SK-N-SH treated with all-trans-retinoic acid at 6 μM for 48 hours (cell line): ENCODE results near the gene NLGN4X.

Source experiments
- ATAC-seq: fragments of 200-7000 bp; cut with Tn5 transposase; 3 replicates; pipeline ENCODE4 v1.9.1; 2020; ENCODE audit warnings: mild to moderate bottlenecking, moderate library complexity
- BACH2 ChIP-seq: fragments of 250-450 bp; sonication (Bioruptor Pico); IDR thresholded peaks from 2 replicates; pipeline ENCODE4 v1.9.0; 2021; ENCODE audit warnings: mild to moderate bottlenecking, borderline replicate concordance
- ESRRG ChIP-seq: fragments of 250-450 bp; sonication (Bioruptor Pico); IDR thresholded peaks from 2 replicates; pipeline ENCODE4 v1.6.1; 2021; ENCODE audit warnings: mild to moderate bottlenecking
- GLIS3 ChIP-seq: fragments of 250-450 bp; sonication (Bioruptor Pico); IDR thresholded peaks from 2 replicates; pipeline ENCODE4 v1.5.0; 2020; ENCODE audit warnings: mild to moderate bottlenecking, moderate library complexity
- ISL1 ChIP-seq: fragments of 250-450 bp; sonication (Bioruptor Pico); IDR thresholded peaks from 2 replicates; pipeline ENCODE4 v2.1.2; 2022; ENCODE audit warnings: mild to moderate bottlenecking, moderate library complexity
- OSR1 ChIP-seq: fragments of 250-450 bp; sonication (Bioruptor Pico); IDR thresholded peaks from 2 replicates; pipeline ENCODE4 v1.8.0; 2022; ENCODE audit warnings: moderate library complexity, mild to moderate bottlenecking, inconsistent platforms
- PATZ1 ChIP-seq: fragments of 250-450 bp; sonication (Bioruptor Pico); IDR thresholded peaks from 2 replicates; pipeline ENCODE4 v1.8.0; 2020; ENCODE audit warnings: mild to moderate bottlenecking, moderate library complexity, borderline replicate concordance
- POU6F1 ChIP-seq: fragments of 250-450 bp; sonication (Bioruptor Pico); IDR thresholded peaks from 2 replicates; pipeline ENCODE4 v1.8.0; 2021; ENCODE audit warnings: low read depth, mild to moderate bottlenecking, moderate library complexity, borderline replicate concordance
- PPARA ChIP-seq: fragments of 250-450 bp; sonication (Bioruptor Pico); IDR thresholded peaks from 2 replicates; pipeline ENCODE4 v1.5.0; 2020; ENCODE audit warnings: mild to moderate bottlenecking, borderline replicate concordance
- RARB ChIP-seq: fragments of 250-450 bp; sonication (Bioruptor Pico); IDR thresholded peaks from 2 replicates; pipeline ENCODE4 v1.8.0; 2021; ENCODE audit warnings: mild to moderate bottlenecking, moderate library complexity
- SNAI2 ChIP-seq: fragments of 250-450 bp; sonication (Bioruptor Pico); IDR thresholded peaks from 2 replicates; pipeline ENCODE4 v1.5.0; 2020; ENCODE audit warnings: mild to moderate bottlenecking, moderate library complexity
- TCF4 ChIP-seq: fragments of 250-450 bp; sonication (Bioruptor Pico); IDR thresholded peaks from 2 replicates; pipeline ENCODE4 v1.8.0; 2021; ENCODE audit warnings: mild to moderate bottlenecking, moderate library complexity, borderline replicate concordance
- TOX ChIP-seq: fragments of 250-450 bp; sonication (Bioruptor Pico); IDR thresholded peaks from 2 replicates; pipeline ENCODE4 v1.8.0; 2021; ENCODE audit warnings: mild to moderate bottlenecking, moderate library complexity, borderline replicate concordance
- ZC3H10 ChIP-seq: fragments of 250-450 bp; sonication (Bioruptor Pico); IDR thresholded peaks from 2 replicates; pipeline ENCODE4 v1.5.1; 2021; ENCODE audit warnings: mild to moderate bottlenecking, moderate library complexity
- ZFP30 ChIP-seq: fragments of 450-650 bp; formaldehyde crosslinking; IDR thresholded peaks from 2 replicates; pipeline ENCODE4 v1.5.0; 2022; ENCODE audit warnings: mild to moderate bottlenecking, moderate library complexity
- ZNF565 ChIP-seq: fragments of 450-650 bp; formaldehyde crosslinking; conservative IDR thresholded peaks from 2 replicates; pipeline ENCODE4 v1.5.0; 2020; ENCODE audit warnings: low read depth, mild to moderate bottlenecking, moderate library complexity
- ZNF70 ChIP-seq: fragments of 450-650 bp; formaldehyde crosslinking; IDR thresholded peaks from 2 replicates; pipeline ENCODE4 v1.5.0; 2020; ENCODE audit warnings: mild to moderate bottlenecking, moderate library complexity
- ZNF8 ChIP-seq: fragments of 450-650 bp; formaldehyde crosslinking; IDR thresholded peaks from 2 replicates; pipeline ENCODE4 v1.5.0; 2020; ENCODE audit warnings: mild to moderate bottlenecking, moderate library complexity
- TF ChIP-seq, protein P1 (sequence below): fragments of 250-450 bp; sonication (Bioruptor Pico); IDR thresholded peaks from 2 replicates; pipeline ENCODE4 v1.5.1; 2021; ENCODE audit warnings: mild to moderate bottlenecking, moderate library complexity
- TF ChIP-seq, protein P2 (sequence below): fragments of 250-450 bp; sonication (Bioruptor Pico); IDR thresholded peaks from 2 replicates; pipeline ENCODE4 v1.5.0; 2020; ENCODE audit warnings: mild to moderate bottlenecking, moderate library complexity
- TF ChIP-seq, protein P3 (sequence below): fragments of 250-450 bp; sonication (Bioruptor Pico); IDR thresholded peaks from 2 replicates; pipeline ENCODE4 v1.5.1; 2020; ENCODE audit warnings: low read depth, mild to moderate bottlenecking, moderate library complexity

NLGN4X gene

GRCh38 chrX:5876984-5877596 lies 351.6 kb downstream of the NLGN4X start (continued):
- TF ChIP-seq, protein P1, sequence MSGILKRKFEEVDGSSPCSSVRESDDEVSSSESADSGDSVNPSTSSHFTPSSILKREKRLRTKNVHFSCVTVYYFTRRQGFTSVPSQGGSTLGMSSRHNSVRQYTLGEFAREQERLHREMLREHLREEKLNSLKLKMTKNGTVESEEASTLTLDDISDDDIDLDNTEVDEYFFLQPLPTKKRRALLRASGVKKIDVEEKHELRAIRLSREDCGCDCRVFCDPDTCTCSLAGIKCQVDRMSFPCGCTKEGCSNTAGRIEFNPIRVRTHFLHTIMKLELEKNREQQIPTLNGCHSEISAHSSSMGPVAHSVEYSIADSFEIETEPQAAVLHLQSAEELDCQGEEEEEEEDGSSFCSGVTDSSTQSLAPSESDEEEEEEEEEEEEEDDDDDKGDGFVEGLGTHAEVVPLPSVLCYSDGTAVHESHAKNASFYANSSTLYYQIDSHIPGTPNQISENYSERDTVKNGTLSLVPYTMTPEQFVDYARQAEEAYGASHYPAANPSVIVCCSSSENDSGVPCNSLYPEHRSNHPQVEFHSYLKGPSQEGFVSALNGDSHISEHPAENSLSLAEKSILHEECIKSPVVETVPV (CRISPR knock-in tag), result no peak
- TF ChIP-seq GLIS3 (CRISPR knock-in tag) (no peak), ZNF70 (no peak), ZC3H10 (CRISPR knock-in tag) (no peak)
- TF ChIP-seq, protein P2, sequence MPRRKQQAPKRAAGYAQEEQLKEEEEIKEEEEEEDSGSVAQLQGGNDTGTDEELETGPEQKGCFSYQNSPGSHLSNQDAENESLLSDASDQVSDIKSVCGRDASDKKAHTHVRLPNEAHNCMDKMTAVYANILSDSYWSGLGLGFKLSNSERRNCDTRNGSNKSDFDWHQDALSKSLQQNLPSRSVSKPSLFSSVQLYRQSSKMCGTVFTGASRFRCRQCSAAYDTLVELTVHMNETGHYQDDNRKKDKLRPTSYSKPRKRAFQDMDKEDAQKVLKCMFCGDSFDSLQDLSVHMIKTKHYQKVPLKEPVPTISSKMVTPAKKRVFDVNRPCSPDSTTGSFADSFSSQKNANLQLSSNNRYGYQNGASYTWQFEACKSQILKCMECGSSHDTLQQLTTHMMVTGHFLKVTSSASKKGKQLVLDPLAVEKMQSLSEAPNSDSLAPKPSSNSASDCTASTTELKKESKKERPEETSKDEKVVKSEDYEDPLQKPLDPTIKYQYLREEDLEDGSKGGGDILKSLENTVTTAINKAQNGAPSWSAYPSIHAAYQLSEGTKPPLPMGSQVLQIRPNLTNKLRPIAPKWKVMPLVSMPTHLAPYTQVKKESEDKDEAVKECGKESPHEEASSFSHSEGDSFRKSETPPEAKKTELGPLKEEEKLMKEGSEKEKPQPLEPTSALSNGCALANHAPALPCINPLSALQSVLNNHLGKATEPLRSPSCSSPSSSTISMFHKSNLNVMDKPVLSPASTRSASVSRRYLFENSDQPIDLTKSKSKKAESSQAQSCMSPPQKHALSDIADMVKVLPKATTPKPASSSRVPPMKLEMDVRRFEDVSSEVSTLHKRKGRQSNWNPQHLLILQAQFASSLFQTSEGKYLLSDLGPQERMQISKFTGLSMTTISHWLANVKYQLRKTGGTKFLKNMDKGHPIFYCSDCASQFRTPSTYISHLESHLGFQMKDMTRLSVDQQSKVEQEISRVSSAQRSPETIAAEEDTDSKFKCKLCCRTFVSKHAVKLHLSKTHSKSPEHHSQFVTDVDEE, result no peak
- TF ChIP-seq, protein P3, sequence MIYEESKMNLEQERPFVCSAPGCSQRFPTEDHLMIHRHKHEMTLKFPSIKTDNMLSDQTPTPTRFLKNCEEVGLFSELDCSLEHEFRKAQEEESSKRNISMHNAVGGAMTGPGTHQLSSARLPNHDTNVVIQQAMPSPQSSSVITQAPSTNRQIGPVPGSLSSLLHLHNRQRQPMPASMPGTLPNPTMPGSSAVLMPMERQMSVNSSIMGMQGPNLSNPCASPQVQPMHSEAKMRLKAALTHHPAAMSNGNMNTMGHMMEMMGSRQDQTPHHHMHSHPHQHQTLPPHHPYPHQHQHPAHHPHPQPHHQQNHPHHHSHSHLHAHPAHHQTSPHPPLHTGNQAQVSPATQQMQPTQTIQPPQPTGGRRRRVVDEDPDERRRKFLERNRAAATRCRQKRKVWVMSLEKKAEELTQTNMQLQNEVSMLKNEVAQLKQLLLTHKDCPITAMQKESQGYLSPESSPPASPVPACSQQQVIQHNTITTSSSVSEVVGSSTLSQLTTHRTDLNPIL (CRISPR knock-in tag), result no peak

- ATAC-seq, result no peak
- no peak for TF ChIP-seq OSR1 (CRISPR knock-in tag)
- no peak for TF ChIP-seq BACH2 (CRISPR knock-in tag)
- TF ChIP-seq ZNF8, result no peak
- no peak for TF ChIP-seq ZNF70
- TF ChIP-seq, protein P2, result no peak
- TF ChIP-seq, protein P1 (CRISPR knock-in tag), result no peak
- no peak for TF ChIP-seq TOX
- no peak for TF ChIP-seq POU6F1 (CRISPR knock-in tag)
- TF ChIP-seq PATZ1 (CRISPR knock-in tag), result no peak
- TF ChIP-seq ISL1 (CRISPR knock-in tag), result no peak
- no peak for TF ChIP-seq PPARA (CRISPR knock-in tag)
- TF ChIP-seq TCF4, result no peak
- no peak for TF ChIP-seq RARB
- no peak for TF ChIP-seq SNAI2
- TF ChIP-seq ZC3H10 (CRISPR knock-in tag), result no peak
- no peak for TF ChIP-seq ZNF565 (CRISPR knock-in tag)
- TF ChIP-seq ESRRG, result no peak
- no peak for TF ChIP-seq GLIS3 (CRISPR knock-in tag)
- TF ChIP-seq ZFP30 (CRISPR knock-in tag), result no peak
Observed at GRCh38 chrX:5870238-5870637, 358.4 kb downstream of the NLGN4X start.
